CD14-positive monocyte (primary cell): ENCODE measurements around the gene PLPPR5. TPM values are rescaled to one million over a fixed set of nuclear protein-coding genes. Genes with fewer than 3 reads are reported as not detected.

Source experiments
- DNase-seq, 3 donors: peaks; one replicate each; pipeline ENCODE4 v3.0.0-alpha.2; 2011 to 2022
- H2AFZ ChIP-seq: 2 replicates; pipeline ENCODE4 v1.6.0; 2012; ENCODE audit warnings: mild to moderate bottlenecking, low read depth, low read length, inconsistent platforms; ENCODE audit not compliant: insufficient read depth, poor library complexity, severe bottlenecking
- H3K27ac ChIP-seq, 2 donors: 1 replicate in 1 of 2; 2 replicates in 1 of 2; pipeline ENCODE4 v1.5.1; 2012 to 2013; ENCODE audit warnings: low read length in 2 of 2, control low read depth in 1 of 2, inconsistent platforms in 1 of 2, low read depth in 1 of 2, mild to moderate bottlenecking in 1 of 2
- H3K27me3 ChIP-seq, 2 donors: one replicate each; pipeline versions ENCODE4 v1.6.0 to v1.6.1; 2011 to 2013; ENCODE audit warnings: low read length in 2 of 2; ENCODE audit not compliant: control insufficient read depth in 2 of 2, insufficient read depth in 2 of 2
- H3K36me3 ChIP-seq, 2 donors: replicated peaks in 1 of 2; 1 replicate in 1 of 2; 2 replicates in 1 of 2; pipeline versions ENCODE4 v1.5.1 to v1.6.1; 2012 to 2013; ENCODE audit warnings: low read length in 2 of 2, control low read depth in 1 of 2, inconsistent platforms in 1 of 2, mild to moderate bottlenecking in 1 of 2; ENCODE audit not compliant: insufficient read depth in 2 of 2, control insufficient read depth in 1 of 2
- H3K4me1 ChIP-seq, 2 donors: 1 replicate in 1 of 2; 2 replicates in 1 of 2; pipeline versions ENCODE4 v1.5.1 to v1.6.1; 2012 to 2013; ENCODE audit warnings: low read length in 2 of 2, control low read depth in 1 of 2, inconsistent platforms in 1 of 2, mild to moderate bottlenecking in 1 of 2, moderate library complexity in 1 of 2; ENCODE audit not compliant: insufficient read depth in 2 of 2, control insufficient read depth in 1 of 2
- H3K4me2 ChIP-seq: replicated peaks from 2 replicates; pipeline ENCODE3; 2012; ENCODE audit warnings: low read length, moderate library complexity, mild to moderate bottlenecking; ENCODE audit not compliant: poor library complexity, severe bottlenecking; ENCODE audit errors: extremely low read depth
- H3K4me3 ChIP-seq, 3 experiments: fragments of 200-600 bp in 1 of 3; sonication (generic) in 1 of 3; replicated peaks in 1 of 3; 1 replicate in 2 of 3; 2 replicates in 1 of 3; pipeline ENCODE4 v1.5.1; 2011 to 2013; ENCODE audit warnings: low read length in 3 of 3, mild to moderate bottlenecking in 3 of 3, control low read depth in 2 of 3, low read depth in 2 of 3, inconsistent platforms in 1 of 3, moderate library complexity in 1 of 3
- H3K79me2 ChIP-seq: 2 replicates; pipeline ENCODE4 v1.6.0; 2012; ENCODE audit warnings: mild to moderate bottlenecking, control low read depth, inconsistent platforms, low read length, moderate library complexity; ENCODE audit not compliant: insufficient read depth
- H3K9ac ChIP-seq: 2 replicates; pipeline ENCODE4 v1.6.0; 2017; ENCODE audit warnings: low read length, mild to moderate bottlenecking; ENCODE audit not compliant: insufficient read depth, poor library complexity, severe bottlenecking
- H3K9me3 ChIP-seq, 2 donors: replicated peaks in 1 of 2; 1 replicate in 1 of 2; 2 replicates in 1 of 2; pipeline versions ENCODE4 v1.5.1 to v1.6.1; 2012 to 2013; ENCODE audit warnings: low read length in 2 of 2, control low read depth in 1 of 2; ENCODE audit not compliant: control insufficient read depth in 1 of 2, insufficient read depth in 1 of 2
- H4K20me1 ChIP-seq: 2 replicates; pipeline ENCODE4 v1.6.0; 2012; ENCODE audit warnings: mild to moderate bottlenecking, low read length, control low read depth, moderate library complexity; ENCODE audit not compliant: insufficient read depth
- H3K27ac Mint-ChIP-seq, 7 donors: one replicate each; pipeline ENCODE4 v1.8.0; 2020; ENCODE audit warnings: mild to moderate bottlenecking in 7 of 7, mixed read lengths in 7 of 7, moderate library complexity in 6 of 7, inconsistent platforms in 2 of 7
- H3K27me3 Mint-ChIP-seq, 3 donors: one replicate each; pipeline ENCODE4 v1.8.0; 2021 to 2022; ENCODE audit warnings: low read depth in 3 of 3, mild to moderate bottlenecking in 3 of 3, mixed read lengths in 3 of 3, moderate library complexity in 3 of 3, inconsistent platforms in 1 of 3
- H3K36me3 Mint-ChIP-seq, 2 donors: one replicate each; pipeline ENCODE4 v1.8.0; 2020; ENCODE audit warnings: mixed read lengths in 2 of 2, inconsistent platforms in 1 of 2, mild to moderate bottlenecking in 1 of 2
- H3K4me1 Mint-ChIP-seq: one replicate; pipeline ENCODE4 v1.8.0; 2020; ENCODE audit warnings: mild to moderate bottlenecking, mixed read lengths
- H3K4me3 Mint-ChIP-seq, 2 donors: one replicate each; pipeline ENCODE4 v1.8.0; 2020; ENCODE audit warnings: mild to moderate bottlenecking in 2 of 2, mixed read lengths in 2 of 2, moderate library complexity in 1 of 2
- H3K9me3 Mint-ChIP-seq, 7 donors: one replicate each; pipeline ENCODE4 v1.8.0; 2020 to 2022; ENCODE audit warnings: mixed read lengths in 7 of 7, mild to moderate bottlenecking in 6 of 7, moderate library complexity in 6 of 7, inconsistent platforms in 2 of 7
- CTCF ChIP-seq: fragments of 200-600 bp; IDR thresholded peaks from one replicate; pipeline ENCODE4 v1.8.0; 2022; ENCODE audit warnings: antibody characterized with exemption, mild to moderate bottlenecking
- WGBS: methylation state at CpG from one replicate; pipeline ENCODE4 v1.1.5; 2013; ENCODE audit warnings: missing lambda C conversion rate; ENCODE audit not compliant: insufficient coverage; 5-methylcytosine and 5-hydroxymethylcytosine counted together
- intact Hi-C, 2 donors: fragments of 100-400 bp; cut with micrococcal nuclease; formaldehyde crosslinking; loops; one replicate each; pipeline versions ENCODE4 v1.15.0 to v1.15.1; 2023
- polyA plus RNA-seq, 3 donors: library from polyadenylated mRNA; depleted of rRNA in 1 of 3; unstranded in 2 of 3; stranded (reverse) in 1 of 3; fragments of 300-500 nt in 2 of 3; fragments of >200 nt in 1 of 3; fragmentation: Illumina TruSeq in 2 of 3; gene quantifications; 1 replicate in 2 of 3; 2 replicates in 1 of 3; pipeline ENCODE4 v1.2.3, GENCODE V29; 2012 to 2021

Gene PLPPR5
- polyA plus RNA-seq, 3 donors = not detected

- WGBS = no CpG with 5 or more reads among the region's 1 CpG
Measured at GRCh38 chr1:98887507-98887906, 117.2 kb downstream of the PLPPR5 start.

DNA sequence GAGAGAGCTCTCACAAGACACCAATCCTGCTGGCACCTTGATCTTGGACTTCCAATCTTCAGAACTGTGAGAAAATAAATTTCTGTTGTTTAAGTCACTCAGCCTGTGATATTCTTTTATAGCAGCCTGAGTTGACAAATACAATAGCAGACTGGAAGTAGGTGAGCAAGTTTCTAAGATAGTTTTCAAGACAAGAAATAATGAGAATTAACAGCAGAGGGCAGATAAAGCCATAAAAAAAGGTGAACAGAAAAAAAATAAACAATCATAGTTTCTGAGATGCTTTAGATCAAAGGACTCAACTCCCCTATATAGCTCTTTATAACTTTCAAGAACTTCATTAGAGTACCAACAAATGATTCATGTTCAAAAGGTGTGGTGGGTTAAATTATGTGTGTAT, 119.8 kb downstream of the PLPPR5 start:
- H3K4me1 Mint-ChIP-seq = no peaks in the 10 kb centered on the region
- no peaks in the 10 kb centered on the region for H3K4me1 ChIP-seq
- H3K9ac ChIP-seq = no peak overlapping the region
- H2AFZ ChIP-seq = no peak overlapping the region
- no peak for DNase-seq
- H3K79me2 ChIP-seq = no peaks in the 10 kb centered on the region
- H3K9me3 Mint-ChIP-seq = peaks cover 5 to 15% (median 9%) of the 10 kb centered on the region in 7 donors
- no peak overlapping the region for H3K4me3 ChIP-seq
- H3K9me3 ChIP-seq = peaks cover 7 to 12% of the 10 kb centered on the region in 2 donors
- intact Hi-C loops = no loop called here
- H3K36me3 ChIP-seq = no peaks in the 10 kb centered on the region
- no peak overlapping the region for H3K4me3 Mint-ChIP-seq
- no peak overlapping the region for H3K4me2 ChIP-seq
- no peak for TF ChIP-seq CTCF
- no peaks in the 10 kb centered on the region for H3K27me3 ChIP-seq
- H3K36me3 Mint-ChIP-seq = no peaks in the 10 kb centered on the region
- no peaks in the 10 kb centered on the region for H4K20me1 ChIP-seq
- H3K27ac ChIP-seq = no peak overlapping the region
- no peak overlapping the region for H3K27ac Mint-ChIP-seq
- H3K27me3 Mint-ChIP-seq = no peaks in the 10 kb centered on the region

More at GRCh38 chr1:98887507-98887906, 117.2 kb downstream of the PLPPR5 start:
- Histone ChIP-seq H3K27me3 (no peaks in the 10 kb centered on the region), H3K79me2 (no peaks in the 10 kb centered on the region), H3K9me3 (no peaks in the 10 kb centered on the region), H3K9ac (no peak overlapping the region), H4K20me1 (no peaks in the 10 kb centered on the region), H3K36me3 (no peaks in the 10 kb centered on the region), H3K27ac (no peak overlapping the region), H2AFZ (no peak overlapping the region), H3K4me1 (no peaks in the 10 kb centered on the region), H3K4me3 (no peak overlapping the region), H3K4me2 (no peak overlapping the region)
- no peaks in the 10 kb centered on the region for H3K36me3 Mint-ChIP-seq
- peaks cover 0 to under 1% (median 0%) of the 10 kb centered on the region in 7 donors for H3K9me3 Mint-ChIP-seq
- H3K27me3 Mint-ChIP-seq = no peaks in the 10 kb centered on the region
- no peak for DNase-seq
- H3K4me3 Mint-ChIP-seq = no peak overlapping the region
- H3K4me1 Mint-ChIP-seq = no peaks in the 10 kb centered on the region
- H3K27ac Mint-ChIP-seq = no peak overlapping the region
- no peak for TF ChIP-seq CTCF
- intact Hi-C loops = no loop called here
